Nephron progenitor cell (in vitro differentiated cells): Measurements from ENCODE around the gene VWA8.

Experiments
- DNase-seq: peaks from one replicate; pipeline ENCODE4 v3.0.0; 2021
- H3K27ac Mint-ChIP-seq: 2 replicates; pipeline ENCODE4 v1.8.0; 2021; ENCODE audit warnings: mild to moderate bottlenecking, moderate library complexity, mixed read lengths
- H3K27me3 Mint-ChIP-seq: 2 replicates; pipeline ENCODE4 v1.8.0; 2021; ENCODE audit warnings: mild to moderate bottlenecking, low read depth, mixed read lengths; ENCODE audit not compliant: poor library complexity
- H3K36me3 Mint-ChIP-seq: 2 replicates; pipeline ENCODE4 v1.8.0; 2021; ENCODE audit warnings: low read depth, mixed read lengths
- H3K4me1 Mint-ChIP-seq: 2 replicates; pipeline ENCODE4 v1.8.0; 2021; ENCODE audit warnings: mixed read lengths
- H3K4me3 Mint-ChIP-seq: 2 replicates; pipeline ENCODE4 v1.8.0; 2021; ENCODE audit warnings: mild to moderate bottlenecking, moderate library complexity, mixed read lengths
- H3K9me3 Mint-ChIP-seq: 2 replicates; pipeline ENCODE4 v1.8.0; 2021; ENCODE audit warnings: mild to moderate bottlenecking, moderate library complexity, mixed read lengths
- TF ChIP-seq, protein P1 (sequence below): fragments of 200-600 bp; sonication (generic); IDR thresholded peaks from 2 replicates; pipeline ENCODE4 v1.5.0; 2021; ENCODE audit warnings: antibody characterized with exemption

VWA8 gene

DNA sequence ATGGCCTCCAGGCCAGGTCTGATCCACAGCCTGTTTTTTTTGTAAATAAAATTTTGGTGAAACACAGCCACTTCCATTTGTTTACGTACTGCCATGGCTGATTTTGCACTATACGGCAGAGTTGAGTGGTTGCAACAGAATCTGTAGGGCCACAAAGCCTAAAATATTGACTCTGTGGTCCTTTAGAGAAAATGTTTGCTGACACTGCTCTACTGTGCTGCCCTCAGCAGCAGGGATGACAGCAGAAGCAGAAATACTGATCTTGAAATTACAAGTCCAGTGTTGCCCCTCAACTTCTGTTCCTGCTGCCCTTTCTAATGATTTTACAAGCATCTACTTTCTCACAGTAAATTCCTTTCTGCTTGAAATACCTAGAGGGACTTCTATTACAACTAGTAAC is 258.4 kb downstream of the VWA8 start:
- Mint-ChIP-seq H3K4me3 (no peak overlapping the region), H3K9me3 (no peaks in the 10 kb centered on the region), H3K36me3 (peaks cover 19% of the 10 kb centered on the region), H3K27me3 (no peaks in the 10 kb centered on the region), H3K4me1 (peaks cover 38% of the 10 kb centered on the region), H3K27ac (peak overlapping the region; percentile 91)
- DNase-seq = no peak
- TF ChIP-seq, protein P1, sequence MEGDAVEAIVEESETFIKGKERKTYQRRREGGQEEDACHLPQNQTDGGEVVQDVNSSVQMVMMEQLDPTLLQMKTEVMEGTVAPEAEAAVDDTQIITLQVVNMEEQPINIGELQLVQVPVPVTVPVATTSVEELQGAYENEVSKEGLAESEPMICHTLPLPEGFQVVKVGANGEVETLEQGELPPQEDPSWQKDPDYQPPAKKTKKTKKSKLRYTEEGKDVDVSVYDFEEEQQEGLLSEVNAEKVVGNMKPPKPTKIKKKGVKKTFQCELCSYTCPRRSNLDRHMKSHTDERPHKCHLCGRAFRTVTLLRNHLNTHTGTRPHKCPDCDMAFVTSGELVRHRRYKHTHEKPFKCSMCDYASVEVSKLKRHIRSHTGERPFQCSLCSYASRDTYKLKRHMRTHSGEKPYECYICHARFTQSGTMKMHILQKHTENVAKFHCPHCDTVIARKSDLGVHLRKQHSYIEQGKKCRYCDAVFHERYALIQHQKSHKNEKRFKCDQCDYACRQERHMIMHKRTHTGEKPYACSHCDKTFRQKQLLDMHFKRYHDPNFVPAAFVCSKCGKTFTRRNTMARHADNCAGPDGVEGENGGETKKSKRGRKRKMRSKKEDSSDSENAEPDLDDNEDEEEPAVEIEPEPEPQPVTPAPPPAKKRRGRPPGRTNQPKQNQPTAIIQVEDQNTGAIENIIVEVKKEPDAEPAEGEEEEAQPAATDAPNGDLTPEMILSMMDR = no peak

DNA sequence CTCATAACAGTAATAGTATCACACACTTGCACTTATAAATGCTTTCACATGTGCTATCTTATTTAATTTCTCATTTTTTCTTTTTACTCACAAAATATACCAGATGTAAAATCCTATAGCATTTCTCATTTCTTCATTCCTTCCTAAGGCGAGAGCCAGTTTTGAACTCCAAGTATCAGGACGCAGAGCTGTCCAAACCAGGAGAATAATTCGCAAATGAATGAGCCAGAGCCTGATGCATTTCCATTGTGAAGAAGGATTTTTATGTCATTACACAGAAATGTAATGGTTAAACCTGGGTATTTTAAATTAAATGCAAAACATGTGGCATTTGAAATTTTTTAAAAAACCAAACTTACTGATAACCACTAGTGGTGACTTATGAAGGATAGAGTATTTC is 259.2 kb downstream of the VWA8 start:
- Mint-ChIP-seq H3K4me3 (no peak overlapping the region), H3K36me3 (peaks cover 19% of the 10 kb centered on the region), H3K27me3 (no peaks in the 10 kb centered on the region), H3K4me1 (peaks cover 46% of the 10 kb centered on the region), H3K9me3 (no peaks in the 10 kb centered on the region), H3K27ac (no peak overlapping the region)
- DNase-seq = no peak
- TF ChIP-seq, protein P1 = no peak

GRCh38 chr13:41700790-41701310 is 260.1 kb downstream of the VWA8 start:
- Mint-ChIP-seq H3K4me1 (peaks cover 54% of the 10 kb centered on the region), H3K9me3 (no peaks in the 10 kb centered on the region), H3K4me3 (no peak overlapping the region), H3K36me3 (peaks cover 19% of the 10 kb centered on the region), H3K27me3 (no peaks in the 10 kb centered on the region), H3K27ac (no peak overlapping the region)
- no peak for DNase-seq
- TF ChIP-seq, protein P1 = no peak

- TF ChIP-seq, protein P1 = no peak
- peaks cover 19% of the 10 kb centered on the region for H3K36me3 Mint-ChIP-seq
Observed at GRCh38 chr13:41699759-41700158, 261.1 kb downstream of the VWA8 start.

DNA sequence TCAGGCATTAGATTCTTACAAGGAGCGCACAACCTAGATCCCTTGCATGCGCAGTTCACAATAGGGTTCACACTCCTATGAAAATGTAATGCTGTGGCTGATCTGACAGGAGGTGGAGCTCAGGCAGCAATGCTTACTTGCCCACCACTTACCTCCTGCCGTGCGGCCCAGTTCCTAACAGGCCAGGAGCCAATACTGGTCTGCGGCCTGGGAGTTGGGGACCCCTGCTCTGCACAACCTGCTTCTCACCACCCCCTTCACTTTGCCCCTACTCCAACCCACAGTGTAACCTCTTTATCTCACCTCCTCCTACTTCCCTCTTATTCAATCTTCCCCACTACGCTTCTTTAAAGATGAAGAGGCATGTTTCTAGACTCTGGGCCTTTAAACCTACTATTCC is 263.3 kb downstream of the VWA8 start:
- TF ChIP-seq, protein P1 = no peak
- H3K4me1 Mint-ChIP-seq = peaks cover 61% of the 10 kb centered on the region
- no peak for DNase-seq

More at GRCh38 chr13:41699759-41700158, 261.1 kb downstream of the VWA8 start:
- H3K4me1 Mint-ChIP-seq = peaks cover 65% of the 10 kb centered on the region
- no peak for DNase-seq
- H3K4me3 Mint-ChIP-seq = no peak overlapping the region
- no peaks in the 10 kb centered on the region for H3K27me3 Mint-ChIP-seq
- H3K27ac Mint-ChIP-seq = no peak overlapping the region
- no peaks in the 10 kb centered on the region for H3K9me3 Mint-ChIP-seq

DNA sequence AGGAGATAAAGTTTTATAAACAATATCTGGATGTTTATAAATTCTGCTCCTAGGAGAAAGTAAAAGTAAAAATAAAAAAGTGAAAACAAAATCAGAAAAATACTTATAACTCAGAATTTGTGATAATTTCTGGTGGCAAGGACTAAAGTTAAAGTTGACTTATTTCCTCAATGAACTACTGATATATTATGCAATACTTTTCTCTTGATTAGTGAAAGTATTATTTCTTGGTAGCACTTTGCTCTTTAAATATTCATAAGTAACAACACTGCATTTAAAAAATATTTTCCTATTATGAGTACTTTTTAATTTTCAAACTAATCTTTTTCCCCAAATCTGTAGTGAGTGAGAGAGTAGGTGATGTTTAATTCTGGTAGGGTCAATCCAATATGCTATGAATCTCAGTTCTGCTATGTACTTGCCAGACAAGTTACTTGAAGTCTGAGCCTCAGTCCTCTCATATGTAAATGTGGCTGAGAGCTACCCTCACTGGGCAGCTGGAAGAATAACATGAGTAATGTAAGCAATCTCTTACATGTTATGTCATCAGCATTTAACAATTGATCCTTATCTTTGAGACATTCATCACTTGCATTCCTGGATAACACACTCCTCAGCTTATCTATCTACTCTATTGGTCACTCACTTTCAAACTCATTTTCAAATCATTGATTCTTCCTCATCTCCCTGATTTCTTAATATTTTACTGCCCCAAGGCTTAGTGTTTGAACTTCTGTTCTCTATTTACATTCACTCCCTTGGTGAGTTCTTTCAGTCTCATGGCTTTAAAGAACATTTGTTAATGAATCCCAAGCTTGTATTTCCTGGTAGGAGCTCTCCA is 264.5 kb downstream of the VWA8 start:
- TF ChIP-seq, protein P1 = no peak
- no peaks in the 10 kb centered on the region for H3K27me3 Mint-ChIP-seq
- peak overlapping the region; percentile 80 for H3K27ac Mint-ChIP-seq

More for the DNA sequence above, 263.3 kb downstream of the VWA8 start:
- Mint-ChIP-seq H3K9me3 (no peaks in the 10 kb centered on the region), H3K27me3 (no peaks in the 10 kb centered on the region), H3K36me3 (peaks cover 19% of the 10 kb centered on the region), H3K4me3 (no peak overlapping the region), H3K27ac (no peak overlapping the region)

More for the DNA sequence above, 264.5 kb downstream of the VWA8 start:
- Mint-ChIP-seq H3K4me1 (peaks cover 57% of the 10 kb centered on the region), H3K4me3 (peak overlapping the region; percentile 5), H3K36me3 (peaks cover 19% of the 10 kb centered on the region), H3K9me3 (no peaks in the 10 kb centered on the region)
- DNase-seq = no peak
